HepG2 (cell line): ENCODE data around the gene CAMK4. TPM values are rescaled to one million over a fixed set of nuclear protein-coding genes. Genes with fewer than 3 reads are reported as not detected.

Experiments used
- BRCA1 ChIP-seq: sonication (generic); formaldehyde crosslinking; IDR thresholded peaks from 2 replicates; pipeline ENCODE4 v1.4.0; 2020; ENCODE audit warnings: missing genetic modification reagents
- CREB1 ChIP-seq, 2 experiments: fragments of 450-650 bp in 1 of 2; IDR thresholded peaks; 2 replicates each; pipeline ENCODE4 v1.6.1; 2016 to 2017; ENCODE audit warnings: control low read depth in 1 of 2, mild to moderate bottlenecking in 1 of 2, missing compliant biosample characterization in 1 of 2, missing genetic modification characterization in 1 of 2
- CTCF ChIP-seq: sonication (generic); formaldehyde crosslinking; IDR thresholded peaks from 2 replicates; pipeline ENCODE4 v1.5.0; 2020; ENCODE audit warnings: mild to moderate bottlenecking, missing genetic modification reagents, moderate library complexity
- ELF3 ChIP-seq: IDR thresholded peaks from 2 replicates; pipeline ENCODE4 v1.6.1; 2016; ENCODE audit warnings: missing genetic modification reagents, missing compliant biosample characterization
- HMG20B ChIP-seq: conservative IDR thresholded peaks from 2 replicates; pipeline ENCODE4 v1.6.1; 2016; ENCODE audit warnings: missing genetic modification reagents, missing compliant biosample characterization
- JARID2 ChIP-seq: sonication (generic); formaldehyde crosslinking; IDR thresholded peaks from 2 replicates; pipeline ENCODE4 v1.8.1; 2023; ENCODE audit warnings: missing genetic modification reagents, inconsistent platforms; ENCODE audit not compliant: insufficient replicate concordance
- KAT8 ChIP-seq: IDR thresholded peaks from 2 replicates; pipeline ENCODE4 v1.6.1; 2016; ENCODE audit warnings: missing genetic modification reagents, missing compliant biosample characterization
- MTF1 ChIP-seq: sonication (generic); formaldehyde crosslinking; IDR thresholded peaks from 2 replicates; pipeline ENCODE4 v1.5.0; 2020; ENCODE audit warnings: missing genetic modification reagents
- SMAD3 ChIP-seq: sonication (generic); formaldehyde crosslinking; IDR thresholded peaks from 2 replicates; pipeline ENCODE4 v1.4.0; 2020; ENCODE audit warnings: missing genetic modification reagents
- SOX6 ChIP-seq, 2 experiments: fragments of 450-650 bp in 1 of 2; sonication (generic) in 1 of 2; formaldehyde crosslinking in 1 of 2; IDR thresholded peaks; 2 replicates each; pipeline versions ENCODE4 v1.4.0 to v1.6.1; 2017 to 2020; ENCODE audit warnings: antibody characterized with exemption in 1 of 2, mild to moderate bottlenecking in 1 of 2, missing genetic modification reagents in 1 of 2
- SYNCRIP ChIP-seq: fragments of 200-400 bp; formaldehyde crosslinking; IDR thresholded peaks from 2 replicates; pipeline ENCODE4 v1.6.1; 2018; ENCODE audit warnings: mild to moderate bottlenecking, low read depth, low read length; ENCODE audit not compliant: insufficient read depth
- ZFAT ChIP-seq: sonication (generic); formaldehyde crosslinking; conservative IDR thresholded peaks from 2 replicates; pipeline ENCODE4 v1.8.1; 2023; ENCODE audit warnings: missing genetic modification reagents, inconsistent platforms
- ZNF432 ChIP-seq: sonication (generic); formaldehyde crosslinking; IDR thresholded peaks from 2 replicates; pipeline ENCODE4 v1.5.0; 2020; ENCODE audit warnings: missing genetic modification reagents, mild to moderate bottlenecking, borderline replicate concordance
- ZNF547 ChIP-seq: sonication (generic); formaldehyde crosslinking; IDR thresholded peaks from 2 replicates; pipeline ENCODE4 v1.5.1; 2020; ENCODE audit warnings: mild to moderate bottlenecking, missing genetic modification reagents
- ZNF563 ChIP-seq: sonication (generic); formaldehyde crosslinking; IDR thresholded peaks from 2 replicates; pipeline ENCODE4 v1.8.0; 2022; ENCODE audit warnings: mild to moderate bottlenecking, moderate library complexity, missing genetic modification reagents
- ZNF644 ChIP-seq: IDR thresholded peaks from 2 replicates; pipeline ENCODE4 v1.6.1; 2016; ENCODE audit warnings: low read depth
- polyA plus RNA-seq, 8 experiments: library from polyadenylated mRNA; depleted of rRNA in 3 of 8; stranded (reverse) in 7 of 8; unstranded in 1 of 8; fragments of >200 nt; fragmentation: Illumina TruSeq in 4 of 8; extraction: Trizol in 4 of 8; gene quantifications; 2 replicates each; pipeline versions ENCODE4 v1.2.1 to v1.2.3, GENCODE V29; 2011 to 2016; ENCODE audit warnings: low read depth in 4 of 8, missing spikeins in 1 of 8, mixed read lengths in 1 of 8; ENCODE audit not compliant: insufficient read depth in 1 of 8
- total RNA-seq, 5 experiments: library from RNA; depleted of rRNA; stranded (reverse); fragments of >200 nt; fragmentation: Illumina TruSeq; extraction: Trizol; gene quantifications; 2 replicates each; pipeline ENCODE4 v1.2.3, GENCODE V29; 2016; ENCODE audit warnings: low read depth in 1 of 5
- TF ChIP-seq, protein P1 (sequence below): sonication (generic); formaldehyde crosslinking; IDR thresholded peaks from 2 replicates; pipeline ENCODE4 v1.8.0; 2022; ENCODE audit warnings: mild to moderate bottlenecking, missing genetic modification reagents, borderline replicate concordance
- TF ChIP-seq, protein P2 (sequence below): sonication (generic); formaldehyde crosslinking; IDR thresholded peaks from 2 replicates; pipeline ENCODE4 v1.5.1; 2020; ENCODE audit warnings: mild to moderate bottlenecking, missing genetic modification reagents, borderline replicate concordance
- TF ChIP-seq, protein P3 (sequence below): sonication (generic); formaldehyde crosslinking; IDR thresholded peaks from 2 replicates; pipeline ENCODE4 v1.5.1; 2020; ENCODE audit warnings: mild to moderate bottlenecking, missing genetic modification reagents, moderate library complexity
- TF ChIP-seq, protein P4 (sequence below): fragments of 450-650 bp; IDR thresholded peaks from 2 replicates; pipeline ENCODE4 v1.6.1; 2017; ENCODE audit warnings: mild to moderate bottlenecking

The CAMK4 gene
- total and polyA plus RNA-seq, 2 of the 13 experiments (the other 11 are each of a cell fraction or from before 2014, with no cell fraction given) = not detected

- TF ChIP-seq, protein P1, sequence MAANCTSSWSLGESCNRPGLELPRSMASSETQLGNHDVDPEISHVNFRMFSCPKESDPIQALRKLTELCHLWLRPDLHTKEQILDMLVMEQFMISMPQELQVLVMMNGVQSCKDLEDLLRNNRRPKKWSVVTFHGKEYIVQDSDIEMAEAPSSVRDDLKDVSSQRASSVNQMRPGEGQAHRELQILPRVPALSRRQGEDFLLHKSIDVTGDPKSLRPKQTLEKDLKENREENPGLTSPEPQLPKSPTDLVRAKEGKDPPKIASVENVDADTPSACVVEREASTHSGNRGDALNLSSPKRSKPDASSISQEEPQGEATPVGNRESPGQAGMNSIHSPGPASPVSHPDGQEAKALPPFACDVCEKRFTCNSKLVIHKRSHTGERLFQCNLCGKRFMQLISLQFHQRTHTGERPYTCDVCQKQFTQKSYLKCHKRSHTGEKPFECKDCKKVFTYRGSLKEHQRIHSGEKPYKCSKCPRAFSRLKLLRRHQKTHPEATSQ (CRISPR knock-in tag) = no peak; the same call in 1 of the 2 replicates
- TF ChIP-seq ZNF432 (CRISPR knock-in tag) (no peak), HMG20B (CRISPR knock-in tag) (no peak; the same call in 1 of the 2 replicates), JARID2 (CRISPR knock-in tag) (peak; percentile 6), SOX6 (IDR thresholded peaks at IDR 0.05) (no peak), SOX6 (CRISPR knock-in tag; IDR thresholded peaks at IDR 0.05) (peak; percentile 46; the same call in 1 of the 2 replicates), KAT8 (CRISPR knock-in tag) (peak; percentile 51; the same call in 1 of the 2 replicates), BRCA1 (CRISPR knock-in tag) (peak; percentile 95; the same call in 1 of the 2 replicates), ZFAT (CRISPR knock-in tag) (no peak), ZNF547 (CRISPR knock-in tag) (peak; percentile 55; the same call in 1 of the 2 replicates), ZNF563 (CRISPR knock-in tag) (0 out of 2 replicates have a peak, but pooled peaks have one; percentile 23), CREB1 (IDR thresholded peaks at IDR 0.05) (peak; percentile 76), CREB1 (CRISPR knock-in tag; IDR thresholded peaks at IDR 0.05) (peak; percentile 90), SYNCRIP (no peak), CTCF (no peak), ELF3 (CRISPR knock-in tag) (peak; percentile 48; the same call in 1 of the 2 replicates), SMAD3 (CRISPR knock-in tag) (peak; percentile 86), MTF1 (CRISPR knock-in tag) (no peak), ZNF644 (CRISPR knock-in tag) (peak; percentile 23; the same call in 1 of the 2 replicates)
- TF ChIP-seq, protein P2, sequence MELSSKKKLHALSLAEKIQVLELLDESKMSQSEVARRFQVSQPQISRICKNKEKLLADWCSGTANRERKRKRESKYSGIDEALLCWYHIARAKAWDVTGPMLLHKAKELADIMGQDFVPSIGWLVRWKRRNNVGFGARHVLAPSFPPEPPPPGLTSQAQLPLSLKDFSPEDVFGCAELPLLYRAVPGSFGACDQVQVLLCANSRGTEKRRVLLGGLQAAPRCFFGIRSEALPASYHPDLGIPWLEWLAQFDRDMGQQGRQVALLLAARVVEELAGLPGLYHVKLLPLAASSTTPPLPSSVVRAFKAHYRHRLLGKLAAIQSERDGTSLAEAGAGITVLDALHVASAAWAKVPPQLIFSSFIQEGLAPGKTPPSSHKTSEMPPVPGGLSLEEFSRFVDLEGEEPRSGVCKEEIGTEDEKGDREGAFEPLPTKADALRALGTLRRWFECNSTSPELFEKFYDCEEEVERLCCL (CRISPR knock-in tag) = no peak
- TF ChIP-seq, protein P3, sequence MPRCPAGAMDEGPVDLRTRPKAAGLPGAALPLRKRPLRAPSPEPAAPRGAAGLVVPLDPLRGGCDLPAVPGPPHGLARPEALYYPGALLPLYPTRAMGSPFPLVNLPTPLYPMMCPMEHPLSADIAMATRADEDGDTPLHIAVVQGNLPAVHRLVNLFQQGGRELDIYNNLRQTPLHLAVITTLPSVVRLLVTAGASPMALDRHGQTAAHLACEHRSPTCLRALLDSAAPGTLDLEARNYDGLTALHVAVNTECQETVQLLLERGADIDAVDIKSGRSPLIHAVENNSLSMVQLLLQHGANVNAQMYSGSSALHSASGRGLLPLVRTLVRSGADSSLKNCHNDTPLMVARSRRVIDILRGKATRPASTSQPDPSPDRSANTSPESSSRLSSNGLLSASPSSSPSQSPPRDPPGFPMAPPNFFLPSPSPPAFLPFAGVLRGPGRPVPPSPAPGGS = peak; percentile 93
- TF ChIP-seq, protein P4, sequence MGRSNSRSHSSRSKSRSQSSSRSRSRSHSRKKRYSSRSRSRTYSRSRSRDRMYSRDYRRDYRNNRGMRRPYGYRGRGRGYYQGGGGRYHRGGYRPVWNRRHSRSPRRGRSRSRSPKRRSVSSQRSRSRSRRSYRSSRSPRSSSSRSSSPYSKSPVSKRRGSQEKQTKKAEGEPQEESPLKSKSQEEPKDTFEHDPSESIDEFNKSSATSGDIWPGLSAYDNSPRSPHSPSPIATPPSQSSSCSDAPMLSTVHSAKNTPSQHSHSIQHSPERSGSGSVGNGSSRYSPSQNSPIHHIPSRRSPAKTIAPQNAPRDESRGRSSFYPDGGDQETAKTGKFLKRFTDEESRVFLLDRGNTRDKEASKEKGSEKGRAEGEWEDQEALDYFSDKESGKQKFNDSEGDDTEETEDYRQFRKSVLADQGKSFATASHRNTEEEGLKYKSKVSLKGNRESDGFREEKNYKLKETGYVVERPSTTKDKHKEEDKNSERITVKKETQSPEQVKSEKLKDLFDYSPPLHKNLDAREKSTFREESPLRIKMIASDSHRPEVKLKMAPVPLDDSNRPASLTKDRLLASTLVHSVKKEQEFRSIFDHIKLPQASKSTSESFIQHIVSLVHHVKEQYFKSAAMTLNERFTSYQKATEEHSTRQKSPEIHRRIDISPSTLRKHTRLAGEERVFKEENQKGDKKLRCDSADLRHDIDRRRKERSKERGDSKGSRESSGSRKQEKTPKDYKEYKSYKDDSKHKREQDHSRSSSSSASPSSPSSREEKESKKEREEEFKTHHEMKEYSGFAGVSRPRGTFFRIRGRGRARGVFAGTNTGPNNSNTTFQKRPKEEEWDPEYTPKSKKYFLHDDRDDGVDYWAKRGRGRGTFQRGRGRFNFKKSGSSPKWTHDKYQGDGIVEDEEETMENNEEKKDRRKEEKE = no peak
Observed at GRCh38 chr5:111512375-111513130, 288.4 kb downstream of the CAMK4 start, which contains the start of gene STARD4 (continued).
